Measurements from ENCODE around the gene ENTREP1. TPM values are rescaled to one million over a fixed set of nuclear protein-coding genes. Genes with fewer than 3 reads are reported as not detected.

Gene ENTREP1
- total RNA-seq, 1 donor from 2014 or later = 30.1 TPM

DNA sequence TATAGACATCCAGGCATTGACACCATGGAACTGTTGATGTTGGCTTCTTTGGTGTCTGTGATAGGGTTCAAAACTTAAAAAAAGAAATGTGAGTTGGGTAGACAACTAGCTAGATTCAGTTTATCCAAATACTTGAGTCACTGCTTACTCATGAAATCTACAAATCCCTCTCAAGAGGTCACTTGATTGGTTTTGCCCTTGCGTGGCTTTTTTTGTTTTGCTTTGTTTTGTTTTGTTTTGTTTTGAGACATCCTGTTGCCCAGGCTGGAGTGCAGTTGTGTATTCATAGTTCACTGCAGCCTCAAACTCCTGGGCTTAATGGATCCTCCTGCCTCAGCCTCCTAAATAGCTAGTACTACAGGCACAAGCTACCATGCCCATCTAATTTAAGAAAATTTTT lies 10.5 kb upstream of the ENTREP1 start:
- DNase-seq (no peak), ATAC-seq (no peak)
- Histone ChIP-seq H3K4me3 (no peak overlapping the region), H3K9me3 (peaks cover 8% of the 10 kb centered on the region), H3K27me3 (ENCODE audit: low read depth) (no peaks in the 10 kb centered on the region), H3K27ac (no peak overlapping the region), H3K36me3 (no peaks in the 10 kb centered on the region), H3K4me1 (no peaks in the 10 kb centered on the region)
- intact Hi-C loops (cut with DNase I) = no loop called here
- TF ChIP-seq, protein P1, sequence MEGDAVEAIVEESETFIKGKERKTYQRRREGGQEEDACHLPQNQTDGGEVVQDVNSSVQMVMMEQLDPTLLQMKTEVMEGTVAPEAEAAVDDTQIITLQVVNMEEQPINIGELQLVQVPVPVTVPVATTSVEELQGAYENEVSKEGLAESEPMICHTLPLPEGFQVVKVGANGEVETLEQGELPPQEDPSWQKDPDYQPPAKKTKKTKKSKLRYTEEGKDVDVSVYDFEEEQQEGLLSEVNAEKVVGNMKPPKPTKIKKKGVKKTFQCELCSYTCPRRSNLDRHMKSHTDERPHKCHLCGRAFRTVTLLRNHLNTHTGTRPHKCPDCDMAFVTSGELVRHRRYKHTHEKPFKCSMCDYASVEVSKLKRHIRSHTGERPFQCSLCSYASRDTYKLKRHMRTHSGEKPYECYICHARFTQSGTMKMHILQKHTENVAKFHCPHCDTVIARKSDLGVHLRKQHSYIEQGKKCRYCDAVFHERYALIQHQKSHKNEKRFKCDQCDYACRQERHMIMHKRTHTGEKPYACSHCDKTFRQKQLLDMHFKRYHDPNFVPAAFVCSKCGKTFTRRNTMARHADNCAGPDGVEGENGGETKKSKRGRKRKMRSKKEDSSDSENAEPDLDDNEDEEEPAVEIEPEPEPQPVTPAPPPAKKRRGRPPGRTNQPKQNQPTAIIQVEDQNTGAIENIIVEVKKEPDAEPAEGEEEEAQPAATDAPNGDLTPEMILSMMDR (IDR thresholded peaks at IDR 0.05) = no peak

DNA sequence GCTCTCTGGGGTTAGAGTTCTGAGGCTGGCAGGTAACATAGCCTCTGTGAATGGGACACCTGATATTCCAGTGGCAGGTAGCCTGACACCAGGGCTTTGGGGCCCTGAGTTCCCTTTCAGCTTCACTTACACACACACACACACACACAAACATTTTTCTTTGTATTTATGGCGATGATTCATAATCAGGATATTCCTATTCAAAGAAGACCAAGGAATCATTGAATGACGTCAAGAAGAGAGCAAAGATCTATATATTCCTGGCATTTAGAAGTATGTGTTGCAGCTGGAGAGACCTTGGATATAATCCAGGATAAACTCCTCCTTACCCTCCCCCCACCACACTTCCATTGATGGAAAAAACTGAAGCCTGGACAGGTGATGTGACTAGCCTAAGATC lies 7.9 kb upstream of the ENTREP1 start:
- H3K27ac ChIP-seq = no peak overlapping the region
- H3K9me3 ChIP-seq = peaks cover 8% of the 10 kb centered on the region
- DNase-seq (no peak), ATAC-seq (no peak)
- H3K27me3 ChIP-seq (ENCODE audit: low read depth) = no peaks in the 10 kb centered on the region
- intact Hi-C loops (cut with DNase I) = no loop called here
- TF ChIP-seq, protein P1 (IDR thresholded peaks at IDR 0.05) = no peak
- H3K36me3 ChIP-seq = no peaks in the 10 kb centered on the region
- H3K4me1 ChIP-seq = no peaks in the 10 kb centered on the region
- no peak overlapping the region for H3K4me3 ChIP-seq

DNA sequence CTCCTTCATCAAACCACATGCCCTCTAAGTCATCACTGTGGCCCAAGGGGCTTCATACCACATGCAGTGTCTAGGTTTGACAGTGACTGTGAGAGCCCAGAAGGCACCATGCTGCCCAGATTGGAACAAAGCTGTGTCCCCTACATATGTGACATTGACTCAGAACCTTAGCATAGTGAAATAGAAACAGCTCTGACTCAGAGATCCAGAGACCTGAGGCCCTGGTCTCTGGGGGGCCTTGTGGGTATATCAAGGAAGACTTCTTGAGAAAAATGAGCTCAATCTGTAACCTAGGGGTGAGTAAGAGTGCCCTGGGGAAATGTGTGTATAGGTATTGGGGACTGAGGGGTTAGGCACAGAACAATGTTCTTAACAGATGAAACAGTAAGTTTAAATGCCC lies 7.1 kb upstream of the ENTREP1 start:
- no peaks in the 10 kb centered on the region for H3K4me1 ChIP-seq
- no peak for ATAC-seq

DNA sequence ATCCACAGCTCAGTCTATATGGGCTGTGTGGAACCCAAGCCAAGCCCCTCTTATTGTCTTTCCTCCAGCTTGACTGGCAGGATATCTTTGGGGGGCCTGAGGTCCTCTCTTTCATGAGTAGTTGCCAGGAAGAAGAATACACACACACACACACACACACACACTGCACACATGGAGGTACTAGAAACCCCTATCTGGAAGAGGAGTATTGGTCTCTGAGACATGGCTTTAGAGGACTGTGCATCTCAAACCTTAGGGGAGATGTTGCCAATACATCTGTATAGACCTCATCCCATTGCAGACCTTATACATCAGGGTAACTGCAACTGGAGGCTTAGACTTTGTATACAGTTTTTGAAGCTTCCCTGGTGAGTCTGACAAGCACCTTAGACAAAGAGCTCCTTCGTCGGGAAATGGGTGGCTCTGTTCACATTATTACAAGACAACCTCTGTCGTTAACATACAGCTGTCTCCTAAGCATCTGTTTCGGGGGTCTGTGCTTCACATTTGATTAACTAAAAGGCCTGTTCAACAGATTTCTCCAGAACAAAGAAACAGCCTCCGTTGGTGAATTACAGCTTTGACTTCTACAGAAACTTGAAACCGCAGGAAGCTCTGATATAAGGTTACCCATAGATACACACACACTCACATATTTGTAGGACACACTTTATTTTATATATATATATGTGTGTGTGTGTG lies 5.5 kb upstream of the ENTREP1 start:
- intact Hi-C loops (cut with DNase I) = no loop called here
- ATAC-seq (no peak), DNase-seq (no peak)
- Histone ChIP-seq H3K27me3 (ENCODE audit: low read depth) (peaks cover 2% of the 10 kb centered on the region), H3K36me3 (no peaks in the 10 kb centered on the region), H3K27ac (no peak overlapping the region), H3K4me3 (no peak overlapping the region), H3K9me3 (no peaks in the 10 kb centered on the region), H3K4me1 (peaks cover 2% of the 10 kb centered on the region)
- TF ChIP-seq, protein P1 (IDR thresholded peaks at IDR 0.05) = no peak

More for the DNA sequence above, 7.1 kb upstream of the ENTREP1 start:
- Histone ChIP-seq H3K4me3 (no peak overlapping the region), H3K27ac (no peak overlapping the region), H3K9me3 (peaks cover 2% of the 10 kb centered on the region), H3K27me3 (ENCODE audit: low read depth) (no peaks in the 10 kb centered on the region), H3K36me3 (no peaks in the 10 kb centered on the region)
- DNase-seq = no peak
- intact Hi-C loops (cut with DNase I) = no loop called here
- TF ChIP-seq, protein P1 (IDR thresholded peaks at IDR 0.05) = no peak

DNA sequence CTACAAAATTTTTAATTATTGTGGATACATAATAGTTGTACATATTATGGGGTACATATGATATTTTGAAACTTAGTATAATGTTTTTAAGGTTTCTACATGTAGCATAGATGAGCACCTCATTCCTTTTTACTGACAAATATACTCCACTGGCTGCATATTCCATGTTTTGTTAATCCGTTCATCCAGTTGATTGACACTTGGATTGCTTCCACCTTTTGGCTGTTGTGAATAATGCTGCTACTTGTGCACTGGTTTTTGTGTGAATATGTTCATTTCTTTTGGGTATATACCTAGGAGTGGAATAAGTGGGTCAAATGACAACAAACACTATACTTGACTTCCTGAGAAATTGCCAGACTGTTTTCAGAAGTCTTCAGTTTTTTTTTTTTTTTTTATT lies 2.8 kb upstream of the ENTREP1 start:
- H3K27me3 ChIP-seq (ENCODE audit: low read depth) = peaks cover 11% of the 10 kb centered on the region
- DNase-seq (no peak), ATAC-seq (no peak)
- H3K27ac ChIP-seq = no peak overlapping the region
- no peaks in the 10 kb centered on the region for H3K9me3 ChIP-seq
- peaks cover 14% of the 10 kb centered on the region for H3K4me1 ChIP-seq
- no peaks in the 10 kb centered on the region for H3K36me3 ChIP-seq
- no peak overlapping the region for H3K4me3 ChIP-seq
- TF ChIP-seq, protein P1 (IDR thresholded peaks at IDR 0.05) = no peak
- intact Hi-C loops (cut with DNase I) = no loop called here
